ENCODE measurements around the gene SAMD7.

GRCh38 chr3:169879013-169879557 lies 32.3 kb upstream of the SAMD7 start:
- TF ChIP-seq CTCF (IDR thresholded peaks at IDR 0.05 in 2 of 3, conservative IDR thresholded peaks at IDR 0.05 in 1 of 3; ENCODE audit: insufficient read depth in 2 of 3, low read depth in 1 of 3, low read length in 3 of 3) (no peak), MAX (CRISPR knock-in tag; IDR thresholded peaks at IDR 0.05) (no peak), HDAC6 (IDR thresholded peaks at IDR 0.05; ENCODE audit: low read depth, low read length) (no peak), IFI16 (CRISPR knock-in tag; IDR thresholded peaks at IDR 0.05) (no peak)

Measured in K562 (cell line).